ENCODE results near the gene RAB43.
A peak's percentile ranks its signal among the peaks of the same experiment; 100 is the strongest.
"Not testable (repeated sequence)": the region's sequence is repeated elsewhere in the genome, so short reads cannot be mapped to it uniquely, and the experiment has no call there.

The RAB43 gene

DNA sequence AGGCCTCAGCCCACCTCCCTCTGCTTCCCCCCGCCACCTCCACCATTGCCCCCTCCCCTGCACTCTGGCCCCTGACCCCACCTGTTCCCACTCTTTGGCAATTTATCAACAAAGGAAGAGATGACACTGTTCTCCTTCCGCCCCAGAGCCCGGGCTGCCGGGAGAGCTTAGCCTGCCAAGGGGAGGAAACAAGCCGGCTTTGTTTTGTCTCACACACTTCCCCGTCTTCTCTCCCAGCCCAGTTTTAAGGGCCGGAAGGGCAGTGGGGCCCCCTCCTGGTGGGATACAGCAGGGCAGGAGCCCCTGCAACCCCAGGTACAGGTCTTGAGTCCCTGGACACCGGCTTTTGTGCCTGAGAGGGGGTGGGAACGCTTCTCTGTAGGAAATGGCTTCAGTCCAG lies 33.7 kb downstream of the RAB43 start:
- peak in 1 of 3 experiments; percentile 52 for DNase-seq

DNA sequence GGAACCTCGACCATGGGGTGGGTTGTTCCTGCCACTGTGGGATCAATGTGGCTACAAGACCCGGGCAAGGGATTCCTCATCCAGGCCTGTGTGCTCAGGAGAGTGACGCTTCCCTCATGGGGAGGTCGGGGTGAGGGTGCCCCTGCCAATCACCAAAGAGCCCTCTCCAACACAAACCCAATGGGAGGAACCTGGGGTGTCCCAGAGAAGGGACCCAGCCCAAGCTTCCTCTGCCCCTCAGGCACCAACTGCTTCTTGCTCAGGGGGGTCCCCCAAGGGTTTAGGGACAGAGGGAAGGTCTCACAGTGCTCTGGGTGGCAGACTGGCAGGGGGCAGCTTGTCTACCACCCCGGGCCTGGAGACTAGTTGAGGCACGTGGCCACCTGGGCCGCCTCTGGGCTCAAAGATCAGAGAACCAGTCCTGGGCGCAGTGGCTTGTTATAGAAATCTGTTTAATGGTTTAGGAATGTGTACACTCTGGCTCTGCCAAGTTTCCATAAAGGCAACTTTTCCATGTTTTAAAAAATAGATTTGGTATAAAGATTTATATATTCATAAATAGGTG lies 34.4 kb downstream of the RAB43 start:
- no peak for DNase-seq

DNA sequence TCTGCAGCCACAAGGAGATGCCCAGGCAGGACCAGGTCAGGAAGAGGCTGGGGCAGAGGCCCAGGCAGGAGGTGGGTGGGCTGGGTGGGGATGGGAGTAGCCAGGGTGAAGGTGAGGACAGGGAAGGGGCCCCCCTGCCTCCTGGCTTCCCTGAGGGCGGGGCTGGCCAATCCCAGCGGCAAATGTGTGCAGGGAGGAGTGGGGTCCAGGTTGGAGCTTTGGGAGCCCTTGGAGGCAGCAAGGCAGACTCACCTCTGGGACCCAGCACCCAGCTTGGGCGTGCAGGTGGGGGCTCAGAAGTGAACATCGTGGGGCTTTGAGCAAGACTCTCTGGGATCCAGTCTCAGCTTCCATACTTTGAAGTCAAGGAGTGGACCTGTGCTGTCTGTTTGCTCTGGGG lies 35.8 kb downstream of the RAB43 start:
- no peak for DNase-seq

DNA sequence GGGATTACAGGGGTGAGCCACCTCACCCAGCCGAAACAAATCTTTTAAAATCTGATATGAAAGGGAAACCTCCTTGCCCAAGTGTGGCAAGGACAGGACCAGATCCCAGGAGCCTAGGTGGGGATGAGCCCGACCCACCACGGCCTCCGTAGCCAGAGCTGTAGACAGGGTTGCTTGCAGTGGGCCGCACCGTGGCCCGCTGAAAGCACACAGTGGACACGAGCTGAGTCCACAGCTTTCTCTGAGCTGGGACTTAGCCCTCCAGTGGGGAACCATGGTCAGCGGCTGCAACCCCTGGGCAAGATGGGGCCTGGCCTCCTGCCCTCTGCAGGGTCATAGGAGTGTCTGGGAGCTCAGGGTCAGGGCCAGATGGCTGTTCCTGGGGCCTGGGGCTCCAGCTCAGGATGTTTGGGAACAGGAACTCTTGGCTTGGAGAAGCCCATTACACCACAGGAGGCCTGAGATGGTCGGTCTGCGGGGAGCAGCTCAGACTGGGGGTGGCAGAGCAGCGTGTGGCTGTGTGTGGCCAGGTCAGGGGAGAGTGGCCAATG lies 36.4 kb downstream of the RAB43 start:
- DNase-seq: no peak

DNA sequence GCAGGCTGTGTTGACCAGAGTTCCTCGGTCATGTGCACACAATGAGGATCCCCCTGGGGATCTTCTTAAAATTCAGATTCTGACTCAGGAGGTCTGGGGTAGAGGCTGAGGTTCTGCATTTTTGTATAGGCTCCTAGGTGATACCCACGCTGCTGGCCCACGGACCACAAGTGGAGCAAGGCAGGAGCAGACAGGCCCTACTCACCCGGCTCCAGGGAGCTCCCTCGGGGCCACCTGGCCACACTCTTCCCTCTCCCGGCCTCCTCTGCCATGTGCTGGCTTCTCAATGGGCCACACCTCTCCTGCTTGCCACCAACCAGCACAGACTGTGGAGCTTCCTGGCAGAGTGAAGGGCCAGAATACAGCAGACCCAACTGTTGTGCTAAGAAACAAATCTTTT lies 37.1 kb downstream of the RAB43 start:
- no peak for DNase-seq

DNA sequence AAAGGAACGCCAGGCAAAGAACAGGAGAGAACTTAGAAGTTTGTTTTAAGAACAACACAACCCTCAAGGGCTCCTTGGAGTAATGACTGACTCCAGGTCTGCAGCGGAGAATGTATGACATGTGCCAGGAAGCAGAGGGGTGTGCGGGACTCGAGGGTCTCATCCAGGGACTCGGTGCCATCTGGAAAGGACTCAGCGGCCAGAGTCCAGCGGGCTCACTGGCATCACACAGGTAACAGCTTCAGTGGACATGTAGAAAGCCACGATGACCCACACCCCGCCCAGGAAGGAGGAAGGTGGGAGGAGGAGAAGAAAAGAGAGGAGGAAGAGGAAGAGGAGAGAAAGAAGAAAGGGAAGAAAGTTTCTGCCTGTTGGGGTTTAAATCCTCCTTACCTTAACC lies 39.6 kb downstream of the RAB43 start:
- no peak for DNase-seq

DNA sequence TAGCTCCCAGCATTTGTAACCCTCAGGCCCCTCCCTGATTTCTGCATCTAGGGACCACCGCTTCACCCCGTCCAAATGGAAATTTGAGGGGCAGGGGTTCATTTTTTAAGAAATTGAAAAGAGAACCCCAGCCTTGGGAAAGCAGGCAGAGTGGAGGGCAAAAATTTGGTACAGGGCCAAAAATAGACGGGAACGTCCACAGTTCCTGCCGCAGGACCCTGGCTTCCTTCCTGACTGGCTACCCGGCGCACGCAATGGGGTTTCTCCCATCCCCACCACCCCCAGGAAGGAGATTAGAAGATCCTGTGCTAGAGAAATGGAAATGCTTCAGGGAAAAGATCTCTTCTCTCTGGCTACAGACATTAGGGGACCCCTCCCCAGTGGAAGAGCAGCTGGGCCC lies 40.1 kb downstream of the RAB43 start:
- DNase-seq: no peak

DNA sequence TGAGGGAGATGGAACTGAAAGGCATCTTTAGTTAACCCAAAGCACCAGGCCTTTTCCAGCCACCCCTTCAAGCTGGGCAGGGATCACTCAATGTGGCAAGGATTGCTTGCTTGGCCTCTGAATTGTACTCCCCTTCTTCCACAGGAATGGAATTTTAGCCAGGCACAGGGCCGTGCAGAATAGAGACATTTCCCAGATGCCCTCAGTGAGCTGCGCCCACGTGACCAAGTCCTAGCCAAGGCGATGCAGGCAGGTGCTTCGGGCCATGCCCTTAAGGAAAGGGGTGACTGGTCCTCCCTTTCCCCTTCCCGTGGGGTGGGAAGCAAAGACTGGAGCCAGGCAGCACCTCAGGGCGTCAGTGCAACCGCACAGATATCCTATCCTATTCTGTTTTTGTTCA lies 43.1 kb downstream of the RAB43 start:
- no peak for DNase-seq

DNA sequence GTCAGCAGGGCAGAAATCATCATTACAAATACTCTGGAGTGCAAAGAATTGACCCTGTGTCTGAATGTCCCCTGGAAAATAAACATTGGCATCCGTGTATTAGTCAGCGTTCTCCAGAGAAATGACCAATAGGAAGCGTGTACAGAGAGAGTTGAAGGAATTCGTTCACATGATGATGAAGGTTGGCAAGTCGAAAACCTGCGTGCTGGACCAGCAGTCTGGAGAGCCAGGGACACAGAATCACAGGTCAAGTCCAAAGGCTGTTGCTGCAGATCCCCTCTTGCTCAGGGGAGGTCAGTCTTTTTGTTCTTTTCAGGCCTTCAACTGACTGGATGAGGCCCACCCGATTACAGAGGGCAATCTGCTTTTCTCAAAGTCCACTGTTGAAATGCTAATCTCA lies 44.4 kb downstream of the RAB43 start:
- no peak for DNase-seq

DNA sequence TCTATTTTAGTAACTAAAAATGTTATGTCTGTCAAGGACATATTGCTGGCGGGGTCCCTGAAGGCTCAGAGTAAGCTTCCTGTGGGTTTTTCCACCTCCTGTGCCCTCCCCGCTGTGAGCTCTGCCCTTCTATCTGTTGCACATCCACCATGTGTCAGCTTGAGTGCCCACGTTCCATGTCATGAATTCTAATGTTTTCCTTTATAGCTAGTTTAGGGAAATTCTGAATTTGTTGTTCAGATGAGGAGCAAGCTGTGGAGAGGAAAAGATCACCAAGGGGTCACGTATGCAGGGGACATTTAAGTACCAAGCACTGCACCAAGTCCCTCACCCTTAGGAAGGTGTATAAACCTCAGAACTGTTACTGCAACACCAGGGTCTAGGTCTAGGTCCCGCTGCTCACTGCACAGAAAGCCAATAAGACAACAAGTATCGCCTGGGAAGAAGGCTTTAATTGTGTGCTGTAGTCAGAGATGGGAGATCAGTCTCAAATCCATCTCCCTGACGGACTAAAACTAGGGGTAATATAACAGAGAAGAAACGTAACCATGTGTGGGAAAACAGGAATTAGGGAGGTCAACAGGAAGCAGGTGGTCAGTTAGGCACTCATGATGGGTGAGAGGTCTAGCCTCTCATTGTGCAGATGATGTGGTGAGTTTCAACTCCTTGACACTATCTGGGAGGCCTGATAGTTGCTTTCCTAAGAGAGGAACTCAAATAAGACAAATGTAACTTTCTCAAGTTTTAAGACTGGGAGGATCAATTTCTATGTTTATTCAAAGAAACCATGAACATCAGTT lies 51.3 kb downstream of the RAB43 start:
- DNase-seq: no peak

DNA sequence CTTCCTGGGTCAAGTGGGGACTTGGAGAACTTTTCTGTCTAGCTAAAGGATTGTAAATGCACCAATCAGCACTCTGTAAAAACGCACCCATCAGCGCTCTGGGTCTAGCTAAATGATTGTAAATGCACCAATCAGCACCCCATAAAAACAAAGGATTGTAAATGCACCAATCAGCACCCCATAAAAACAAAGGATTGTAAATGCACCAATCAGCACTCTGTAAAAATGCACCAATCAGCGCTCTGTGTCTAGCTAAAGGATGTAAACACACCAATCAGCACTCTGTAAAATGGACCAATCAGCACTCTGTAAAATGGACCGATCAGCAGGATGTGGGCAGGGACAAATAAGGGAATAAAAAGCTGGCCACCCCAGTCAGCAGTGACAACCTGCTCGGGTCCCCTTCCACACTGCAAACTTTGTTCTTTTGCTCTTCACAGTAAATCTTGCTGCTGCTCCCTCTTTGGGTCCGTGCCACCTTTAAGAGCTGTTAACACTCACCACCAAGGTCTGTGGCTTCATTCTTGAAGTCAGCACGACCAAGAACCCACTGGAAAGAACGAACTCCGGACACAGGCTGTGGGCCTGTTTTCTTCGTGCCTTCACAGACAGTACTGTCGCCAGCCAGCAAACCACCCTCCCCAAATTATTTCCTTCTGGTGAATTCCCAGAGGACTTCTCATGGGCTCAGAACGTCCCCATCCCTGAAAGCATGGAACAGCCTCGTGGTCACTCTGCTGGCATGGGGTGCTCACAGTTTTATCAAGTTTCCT lies 52.1 kb downstream of the RAB43 start:
- DNase-seq: not testable (repeated sequence)

DNA sequence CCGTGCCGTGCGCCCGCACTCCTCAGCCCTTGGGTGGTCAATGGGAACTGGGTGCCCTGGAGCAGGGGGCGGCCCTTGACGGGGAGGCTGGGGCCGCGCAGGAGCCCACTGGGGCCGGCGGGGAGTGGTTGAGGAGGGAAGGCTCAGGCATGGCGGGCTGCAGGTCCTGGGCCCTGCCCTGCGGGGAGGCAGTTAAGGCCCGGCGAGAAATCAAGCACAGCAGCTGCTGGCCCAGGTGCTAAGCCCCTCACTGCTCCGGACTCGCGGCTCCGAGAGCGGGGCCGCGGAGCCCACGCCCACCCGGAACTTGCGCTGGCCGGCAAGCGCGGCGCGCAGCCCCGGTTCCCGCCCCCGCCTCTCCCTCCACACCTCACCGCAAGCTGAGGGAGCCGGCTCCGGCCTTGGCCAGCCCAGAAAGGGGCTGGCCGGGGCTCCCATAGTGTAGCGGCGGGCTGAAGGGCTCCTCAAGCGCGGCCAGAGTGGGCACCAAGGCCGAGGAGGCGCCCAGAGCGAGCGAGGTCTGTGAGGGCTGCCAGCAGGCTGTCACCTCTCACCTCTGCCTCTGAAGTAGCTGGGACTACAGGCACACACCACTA lies 53.2 kb downstream of the RAB43 start:
- DNase-seq: peak in 2 of 3 experiments; percentile 54 to 58

DNA sequence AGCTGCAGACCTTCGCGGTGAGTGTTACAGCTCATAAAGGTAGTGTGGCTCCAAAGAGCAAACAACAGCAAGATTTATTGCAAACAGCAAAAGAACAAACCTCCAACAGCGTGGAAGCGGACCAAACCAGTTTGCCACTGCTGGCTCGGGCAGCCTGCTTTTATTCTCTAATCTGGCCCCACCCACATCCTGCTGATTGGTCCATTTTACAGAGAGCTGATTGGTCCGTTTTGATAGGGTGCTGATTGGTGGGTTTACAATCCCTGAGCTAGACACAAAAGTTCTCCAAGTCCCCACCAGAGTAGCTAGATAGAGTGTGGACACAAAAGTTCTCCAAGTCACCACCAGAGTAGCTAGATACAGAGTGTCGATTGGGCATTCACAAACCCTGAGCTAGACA lies 53.9 kb downstream of the RAB43 start:
- DNase-seq: peak in 1 of 3 experiments; percentile 54

DNA sequence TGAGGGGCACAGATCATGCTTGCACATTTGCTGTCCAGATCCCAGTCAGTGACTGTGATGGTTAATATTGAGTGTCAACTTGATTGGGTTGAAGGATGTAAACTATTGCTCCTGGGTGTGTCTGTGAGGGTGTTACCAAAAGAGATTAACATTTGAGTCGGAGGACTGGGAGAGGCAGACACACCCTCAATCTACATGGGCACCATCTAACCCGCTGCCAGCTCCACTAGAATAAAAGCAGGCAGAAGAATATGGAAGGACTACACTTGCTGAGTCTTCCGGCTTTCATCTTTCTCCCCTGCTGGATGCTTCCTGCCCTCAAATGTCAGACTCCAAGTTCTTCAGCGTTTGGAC lies 55.9 kb downstream of the RAB43 start:
- no peak for DNase-seq

DNA sequence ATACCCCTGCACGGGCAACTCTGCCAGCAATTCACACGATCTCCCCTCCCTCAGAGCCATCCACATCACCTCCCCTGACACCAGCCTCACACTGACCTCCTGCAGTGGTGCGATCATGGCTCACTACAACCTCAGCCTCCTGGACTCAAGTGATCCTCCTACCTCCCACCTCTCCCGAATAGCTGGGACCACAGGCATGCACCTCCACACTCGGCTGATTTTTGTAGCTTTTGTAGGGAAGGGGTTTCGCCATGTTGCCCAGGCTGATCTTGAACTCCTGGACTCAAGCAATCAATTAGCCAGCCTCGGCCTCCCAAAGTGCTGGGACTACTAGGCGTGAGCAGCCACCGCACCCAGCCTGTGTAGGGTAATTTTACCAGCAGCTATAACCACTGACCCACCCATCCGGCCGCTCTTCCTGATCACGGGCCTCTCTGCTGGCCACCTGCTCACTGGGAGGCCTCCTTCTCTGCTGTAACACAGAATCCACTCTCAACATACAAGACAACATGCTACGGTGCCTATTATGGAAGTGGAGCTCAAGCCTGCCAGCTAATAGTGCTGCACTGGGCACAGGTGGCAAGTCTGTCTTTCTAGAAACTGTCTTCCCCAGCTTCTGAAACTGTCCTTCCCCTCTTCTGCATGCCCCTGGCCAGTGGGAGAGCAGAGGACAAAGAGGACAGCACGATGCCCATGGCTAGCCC lies 56.4 kb downstream of the RAB43 start:
- no peak for DNase-seq

DNA sequence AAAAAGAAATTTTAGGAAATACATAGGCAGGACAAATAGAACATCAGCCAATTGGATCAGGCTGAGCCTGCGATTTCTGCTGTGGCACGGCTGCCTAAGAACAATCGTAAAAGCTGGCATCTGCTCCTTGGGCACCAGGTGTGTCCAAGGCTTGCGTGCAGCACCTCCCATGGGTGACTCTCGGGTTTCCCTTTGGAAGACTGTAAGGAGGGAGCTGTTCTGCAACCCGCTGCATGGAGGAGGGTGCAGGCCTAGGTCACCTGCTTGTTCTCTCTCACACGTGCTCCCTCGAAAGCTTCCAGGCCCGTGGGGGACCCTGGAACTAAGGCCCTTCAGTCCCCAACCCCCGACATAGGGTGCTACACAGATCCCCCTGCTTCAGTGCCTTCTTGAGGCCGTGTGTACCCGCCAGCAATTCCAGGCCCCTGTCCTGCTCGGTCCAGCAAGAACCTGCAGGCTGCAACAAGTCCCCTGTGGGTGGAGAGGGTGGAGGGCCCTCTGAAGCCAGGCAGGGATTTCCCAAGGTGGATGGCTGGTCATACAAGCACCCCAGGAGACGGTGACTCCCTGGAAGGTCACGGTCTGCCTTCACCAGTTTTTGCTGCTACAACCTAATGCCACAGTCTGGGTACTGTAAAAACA lies 57.6 kb downstream of the RAB43 start:
- peak in 1 of 3 experiments; percentile 5 for DNase-seq

DNA sequence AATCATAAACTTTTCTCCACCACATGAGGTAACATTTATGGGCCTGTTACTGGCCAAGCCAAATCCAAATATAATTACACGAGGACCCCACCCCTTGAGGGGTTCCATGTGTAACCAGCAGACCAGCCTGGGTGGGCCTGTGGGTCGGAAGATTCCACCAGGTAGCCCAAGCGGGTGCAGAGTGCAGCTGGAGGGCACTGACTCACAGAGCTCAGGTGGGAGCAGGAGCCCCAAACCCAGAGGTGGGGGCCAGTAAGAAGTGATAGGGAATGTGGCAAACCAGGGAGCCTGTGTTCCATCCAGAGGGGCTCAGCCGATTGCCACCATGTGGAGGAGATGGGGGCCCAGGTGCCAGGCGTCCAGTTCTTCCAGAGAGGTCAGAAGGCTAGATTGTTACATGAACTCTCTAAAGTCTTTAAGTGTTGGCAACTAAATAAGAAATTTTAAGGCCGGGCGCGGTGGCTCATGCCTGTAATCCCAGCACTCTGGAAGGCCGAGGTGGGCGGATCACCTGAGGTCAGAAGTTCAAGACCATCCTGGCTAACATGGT lies 58.4 kb downstream of the RAB43 start:
- DNase-seq: no peak

DNA sequence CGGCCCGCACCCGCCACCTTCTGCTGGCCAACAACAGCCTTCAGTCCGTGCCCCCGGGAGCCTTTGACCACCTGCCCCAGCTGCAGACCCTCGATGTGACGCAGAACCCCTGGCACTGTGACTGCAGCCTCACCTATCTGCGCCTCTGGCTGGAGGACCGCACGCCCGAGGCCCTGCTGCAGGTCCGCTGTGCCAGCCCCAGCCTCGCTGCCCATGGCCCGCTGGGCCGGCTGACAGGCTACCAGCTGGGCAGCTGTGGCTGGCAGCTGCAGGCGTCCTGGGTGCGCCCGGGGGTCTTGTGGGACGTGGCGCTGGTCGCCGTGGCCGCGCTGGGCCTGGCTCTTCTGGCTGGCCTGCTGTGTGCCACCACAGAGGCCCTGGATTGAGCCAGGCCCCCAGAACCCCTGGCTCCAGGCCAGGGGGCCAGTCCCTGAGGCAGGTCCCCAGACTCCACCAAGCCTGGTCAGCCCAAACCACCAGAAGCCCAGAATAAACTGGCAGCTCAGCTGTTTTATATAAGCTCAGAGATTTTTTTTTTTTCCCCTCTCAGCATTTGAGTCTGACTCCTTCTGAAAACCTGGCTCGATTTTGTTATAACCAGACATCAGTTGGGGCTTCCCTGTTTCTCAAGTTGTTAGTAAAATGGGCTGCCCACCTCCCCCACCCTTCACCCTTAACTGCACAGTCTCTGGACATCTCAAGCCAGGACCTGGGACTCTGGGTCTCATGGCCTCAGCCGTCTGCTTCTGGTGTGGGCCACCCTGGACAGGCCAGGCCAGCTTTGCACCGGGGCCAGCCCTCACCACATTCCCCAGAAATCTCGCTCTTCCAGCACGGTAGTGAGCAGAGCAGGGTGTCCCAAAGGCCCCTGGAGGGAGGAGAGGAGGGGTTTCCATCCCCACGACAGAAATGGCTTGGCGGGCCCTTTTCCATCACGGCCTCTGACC lies 59.4 kb downstream of the RAB43 start:
- DNase-seq: no peak

DNA sequence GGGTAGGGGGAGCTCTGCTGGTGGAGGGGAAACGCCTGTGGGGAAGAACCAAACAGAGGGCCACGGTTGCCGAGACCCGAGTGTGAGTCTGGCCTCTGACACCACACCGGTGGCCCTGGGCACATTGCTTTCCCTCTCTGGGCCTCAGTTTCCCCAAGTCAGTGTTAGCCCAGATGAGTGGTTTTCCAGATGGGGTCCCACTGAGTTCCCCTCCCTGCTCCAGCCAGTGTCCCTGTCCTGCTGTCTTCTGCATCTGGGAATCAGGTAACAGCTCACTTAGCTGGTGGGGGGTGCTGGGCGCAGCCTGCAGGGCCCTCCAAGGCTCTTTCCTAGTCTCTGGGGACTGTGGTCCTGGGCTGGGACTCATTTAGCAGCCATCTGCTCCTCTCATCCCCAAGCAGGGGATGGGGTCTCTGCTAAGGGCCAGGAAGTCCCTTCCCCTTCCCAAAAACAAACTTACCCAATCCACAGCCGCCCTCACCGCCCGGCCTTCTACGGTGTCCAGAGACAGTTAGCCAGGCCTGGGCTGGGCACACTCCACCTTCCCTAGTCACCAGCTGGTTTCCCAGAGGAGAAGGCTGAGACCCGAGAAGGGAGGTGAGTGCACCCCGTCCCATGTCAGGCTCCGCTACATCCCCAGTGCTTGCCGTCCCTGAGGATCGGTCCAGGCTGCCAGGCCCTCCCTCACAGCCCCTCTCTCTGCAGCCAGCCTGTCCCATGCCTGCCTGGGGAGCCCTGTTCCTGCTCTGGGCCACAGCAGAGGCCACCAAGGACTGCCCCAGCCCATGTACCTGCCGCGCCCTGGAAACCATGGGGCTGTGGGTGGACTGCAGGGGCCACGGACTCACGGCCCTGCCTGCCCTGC lies 60.3 kb downstream of the RAB43 start:
- DNase-seq: no peak
